GM23248 (cell line): ENCODE results near the gene TSPAN1. TPM values are rescaled to one million over a fixed set of nuclear protein-coding genes. Genes with fewer than 3 reads are reported as not detected.

Experiments used
- DNase-seq: peaks from one replicate; pipeline ENCODE4 v3.0.0-alpha.2; 2015
- H2AFZ ChIP-seq: fragments of 200-600 bp; sonication (generic); 2 replicates; pipeline ENCODE4 v1.6.1; 2016; ENCODE audit warnings: antibody characterized with exemption
- H3F3A ChIP-seq: fragments of 200-600 bp; sonication (generic); 2 replicates; pipeline ENCODE4 v1.6.1; 2016; ENCODE audit warnings: mild to moderate bottlenecking, antibody characterized with exemption, mixed run types; ENCODE audit not compliant: insufficient read depth
- H3K27ac ChIP-seq: fragments of 200-600 bp; sonication (generic); 2 replicates; pipeline ENCODE4 v1.5.1; 2016; ENCODE audit warnings: mild to moderate bottlenecking
- H3K27me3 ChIP-seq: fragments of 200-600 bp; sonication (generic); replicated peaks from 2 replicates; pipeline ENCODE4 v1.6.1; 2016; ENCODE audit warnings: mild to moderate bottlenecking; ENCODE audit not compliant: insufficient read depth
- H3K36me3 ChIP-seq: fragments of 200-600 bp; sonication (generic); 2 replicates; pipeline ENCODE4 v1.6.1; 2016; ENCODE audit warnings: low read depth, mild to moderate bottlenecking
- H3K4me1 ChIP-seq: fragments of 200-600 bp; sonication (generic); 2 replicates; pipeline ENCODE4 v1.6.1; 2016; ENCODE audit warnings: mild to moderate bottlenecking; ENCODE audit not compliant: insufficient read depth
- H3K4me2 ChIP-seq: fragments of 200-600 bp; sonication (generic); one replicate; pipeline ENCODE4 v1.6.1; 2016; ENCODE audit warnings: mild to moderate bottlenecking; ENCODE audit not compliant: unreplicated experiment
- H3K4me3 ChIP-seq: fragments of 200-600 bp; sonication (generic); 2 replicates; pipeline ENCODE4 v1.5.1; 2016; ENCODE audit warnings: mild to moderate bottlenecking
- H3K79me2 ChIP-seq: fragments of 200-600 bp; sonication (generic); 2 replicates; pipeline ENCODE4 v1.6.1; 2016; ENCODE audit warnings: mild to moderate bottlenecking; ENCODE audit not compliant: insufficient read depth
- H3K9ac ChIP-seq: fragments of 200-600 bp; sonication (generic); 2 replicates; pipeline ENCODE4 v1.6.1; 2016; ENCODE audit warnings: mild to moderate bottlenecking
- H3K9me2 ChIP-seq: fragments of 200-600 bp; sonication (generic); 2 replicates; pipeline ENCODE4 v1.6.1; 2016; ENCODE audit warnings: mixed run types, mild to moderate bottlenecking, moderate library complexity; ENCODE audit not compliant: insufficient read depth
- H3K9me3 ChIP-seq: fragments of 200-600 bp; sonication (generic); one replicate; pipeline ENCODE4 v1.6.1; 2017; ENCODE audit warnings: low read depth
- H4K20me1 ChIP-seq: fragments of 200-600 bp; sonication (generic); 2 replicates; pipeline ENCODE4 v1.6.0; 2016; ENCODE audit not compliant: insufficient read depth
- EZH2 ChIP-seq: fragments of 200-600 bp; sonication (generic); IDR thresholded peaks from 2 replicates; pipeline ENCODE4 v1.6.1; 2018; ENCODE audit warnings: antibody characterized with exemption, mild to moderate bottlenecking; ENCODE audit not compliant: insufficient read depth, poor library complexity, severe bottlenecking
- EZH2phosphoT487 ChIP-seq: fragments of 200-600 bp; sonication (generic); IDR thresholded peaks from 2 replicates; pipeline ENCODE4 v1.6.1; 2018; ENCODE audit warnings: antibody characterized with exemption, moderate library complexity, mild to moderate bottlenecking, low read depth; ENCODE audit not compliant: insufficient read depth
- WGBS, 2 experiments: methylation state at CpG; one replicate each; pipeline ENCODE4 v1.1.6; 2015 to 2017; ENCODE audit warnings: low lambda C conversion rate in 2 of 2, low coverage in 1 of 2; ENCODE audit errors: missing lambda C conversion rate in 2 of 2; 5-methylcytosine and 5-hydroxymethylcytosine counted together
- in situ Hi-C: fragments of 300-500 bp; cut with MboI; formaldehyde crosslinking; loops from 2 replicates; pipeline ENCODE4 v1.15.0; 2020
- polyA plus RNA-seq: library from polyadenylated mRNA; unstranded; fragments of >200 nt; fragmentation: Nextera tagmentation; extraction: Ambion mirVana; gene quantifications from 2 replicates; pipeline ENCODE4 v1.2.1, GENCODE V29; 2016
- total RNA-seq: library from RNA; depleted of rRNA; stranded (reverse); fragments of >200 nt; shearing (Covaris generic); gene quantifications from 2 replicates; pipeline ENCODE4 v1.2.3, GENCODE V29; 2014

The TSPAN1 gene
- total and polyA plus RNA-seq, 2 experiments from 2014 or later, result 0.70 TPM; not detected in 1

DNA sequence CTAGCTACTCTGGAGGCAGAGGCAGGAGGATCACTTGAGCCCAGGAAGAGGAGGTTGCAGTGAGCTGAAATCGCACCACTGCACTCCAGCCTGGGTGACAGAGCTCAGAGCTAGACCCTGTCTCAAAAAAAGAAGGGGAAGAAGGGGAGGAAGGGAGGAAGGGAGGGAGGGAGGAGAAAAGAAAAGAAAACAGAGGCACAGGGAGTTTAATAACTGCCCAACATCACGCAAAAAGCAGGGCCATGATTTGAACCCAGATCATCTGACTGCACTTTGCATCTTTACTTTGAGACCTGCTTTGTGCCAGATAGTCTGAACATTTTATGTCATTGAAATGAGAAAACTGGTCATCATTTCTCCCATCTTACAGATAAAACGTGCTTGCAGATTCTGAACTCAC lies 30.3 kb downstream of the TSPAN1 start:
- H3K79me2 ChIP-seq, result no peaks in the 10 kb centered on the region
- TF ChIP-seq EZH2phosphoT487 (no peak), EZH2 (no peak)
- H3K4me2 ChIP-seq, result no peak overlapping the region
- no peaks in the 10 kb centered on the region for H3K36me3 ChIP-seq
- H3K27ac ChIP-seq, result no peak overlapping the region
- H3K9ac ChIP-seq, result no peak overlapping the region
- no peak overlapping the region; the same call in 1 of the 2 replicates for H3K4me3 ChIP-seq
- H3K9me3 ChIP-seq, result no peaks in the 10 kb centered on the region
- no peak overlapping the region for H2AFZ ChIP-seq
- WGBS, 2 experiments, result 57 to 73% methylated on average over 2 to 3 of the region's 3 CpGs
- H3K9me2 ChIP-seq, result no peaks in the 10 kb centered on the region
- DNase-seq, result no peak
- H4K20me1 ChIP-seq, result no peaks in the 10 kb centered on the region
- in situ Hi-C loops, result no loop called here
- H3K4me1 ChIP-seq, result no peaks in the 10 kb centered on the region
- no peaks in the 10 kb centered on the region for H3F3A ChIP-seq
- no peaks in the 10 kb centered on the region for H3K27me3 ChIP-seq

DNA sequence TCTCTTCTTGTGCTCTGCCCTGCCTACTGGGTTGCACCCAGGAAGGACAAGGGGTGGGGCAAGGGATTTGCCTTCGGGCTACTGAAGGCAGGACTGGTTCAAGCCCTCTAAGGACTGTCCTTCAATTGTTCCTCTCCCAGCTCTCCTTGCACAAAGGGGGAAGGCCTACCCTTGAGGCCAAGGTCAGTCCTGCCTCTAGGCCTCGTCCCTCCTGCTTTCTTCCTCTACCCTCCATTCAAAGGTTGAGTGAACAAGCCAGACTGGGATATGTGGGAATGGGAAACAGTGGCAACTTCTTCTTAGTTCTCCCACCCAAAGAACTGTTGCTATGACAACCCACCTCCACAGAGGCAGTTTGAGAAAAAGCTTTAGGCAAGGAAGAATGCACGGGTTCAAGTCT lies 30.9 kb downstream of the TSPAN1 start:
- WGBS, 2 experiments, result 43 to 54% methylated on average over 3 of the region's 3 CpGs
- no peak overlapping the region for H3K27ac ChIP-seq
- no peak overlapping the region for H3K4me2 ChIP-seq
- H4K20me1 ChIP-seq, result no peaks in the 10 kb centered on the region
- no peaks in the 10 kb centered on the region for H3K79me2 ChIP-seq
- DNase-seq, result no peak
- no peaks in the 10 kb centered on the region for H3K9me3 ChIP-seq
- no peaks in the 10 kb centered on the region for H3K9me2 ChIP-seq
- H3K36me3 ChIP-seq, result no peaks in the 10 kb centered on the region
- no peaks in the 10 kb centered on the region for H3K4me1 ChIP-seq
- TF ChIP-seq EZH2phosphoT487 (no peak), EZH2 (no peak)
- H3K27me3 ChIP-seq, result no peaks in the 10 kb centered on the region
- H2AFZ ChIP-seq, result no peak overlapping the region
- no peak overlapping the region for H3K9ac ChIP-seq
- no peak overlapping the region for H3K4me3 ChIP-seq
- H3F3A ChIP-seq, result no peaks in the 10 kb centered on the region
- in situ Hi-C loops, result no loop called here

DNA sequence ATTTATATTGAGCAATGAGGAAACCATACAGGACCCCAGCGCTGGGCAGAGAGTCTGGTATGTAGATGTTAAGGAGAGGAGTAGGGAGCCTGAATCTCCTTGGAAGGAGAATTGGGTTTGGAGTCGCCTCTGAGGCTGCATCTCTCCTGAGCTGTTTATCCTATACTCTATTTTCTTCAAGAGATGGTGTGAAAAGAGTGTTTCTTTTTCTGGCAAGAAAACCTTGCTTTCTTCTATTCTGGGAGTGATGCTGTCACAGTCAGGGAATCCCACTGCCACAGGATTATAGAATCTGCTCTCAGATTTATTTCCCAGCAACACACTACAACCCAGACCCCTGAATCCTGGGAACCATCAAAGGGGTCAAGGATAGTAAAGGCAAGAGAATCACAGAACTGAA lies 31.5 kb downstream of the TSPAN1 start:
- H3K79me2 ChIP-seq, result no peaks in the 10 kb centered on the region
- H2AFZ ChIP-seq, result no peak overlapping the region
- no peaks in the 10 kb centered on the region for H3K27me3 ChIP-seq
- H3K4me1 ChIP-seq, result no peaks in the 10 kb centered on the region
- no peaks in the 10 kb centered on the region for H4K20me1 ChIP-seq
- in situ Hi-C loops, result no loop called here
- WGBS, 2 experiments, result 60 to 65% methylated on average over 2 of the region's 2 CpGs
- no peak for TF ChIP-seq EZH2phosphoT487
- no peak for TF ChIP-seq EZH2
- H3K9me3 ChIP-seq, result no peaks in the 10 kb centered on the region
- H3K36me3 ChIP-seq, result no peaks in the 10 kb centered on the region
- no peaks in the 10 kb centered on the region for H3K9me2 ChIP-seq
- no peak overlapping the region for H3K9ac ChIP-seq
- no peak for DNase-seq
- H3K4me2 ChIP-seq, result no peak overlapping the region
- no peak overlapping the region for H3K4me3 ChIP-seq
- no peak overlapping the region for H3K27ac ChIP-seq
- no peaks in the 10 kb centered on the region for H3F3A ChIP-seq

DNA sequence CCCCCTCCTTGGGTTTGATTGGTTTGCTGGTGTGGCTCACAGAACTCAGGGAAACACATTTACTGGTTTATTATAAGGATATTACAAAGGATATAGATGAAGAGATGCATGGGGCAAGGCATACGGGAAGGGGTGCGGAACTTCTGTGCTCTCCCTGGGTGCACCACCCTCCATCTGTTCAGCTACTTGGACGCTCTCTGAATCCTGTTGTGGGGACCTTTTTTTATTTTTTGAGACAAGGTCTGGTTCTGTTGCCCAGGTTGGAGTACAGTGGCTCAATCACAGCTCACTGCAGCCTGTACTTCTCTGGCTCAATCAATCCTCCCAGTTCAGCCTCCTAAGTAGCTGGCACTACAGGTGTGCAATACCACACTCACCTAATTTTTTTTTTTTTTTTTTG lies 35.7 kb downstream of the TSPAN1 start:
- Histone ChIP-seq H3K4me1 (no peaks in the 10 kb centered on the region), H3K4me2 (no peak overlapping the region), H3K4me3 (no peak overlapping the region), H3K9me2 (no peaks in the 10 kb centered on the region), H3K27me3 (no peaks in the 10 kb centered on the region), H3K27ac (no peak overlapping the region), H3K9ac (no peak overlapping the region), H3F3A (no peaks in the 10 kb centered on the region), H4K20me1 (no peaks in the 10 kb centered on the region), H3K79me2 (no peaks in the 10 kb centered on the region), H2AFZ (no peak overlapping the region), H3K9me3 (no peaks in the 10 kb centered on the region), H3K36me3 (no peaks in the 10 kb centered on the region)
- in situ Hi-C loops, result no loop called here
- no peak for DNase-seq
- 67 to 82% methylated on average over 3 of the region's 3 CpGs for WGBS, 2 experiments
- TF ChIP-seq EZH2phosphoT487 (no peak), EZH2 (no peak)

DNA sequence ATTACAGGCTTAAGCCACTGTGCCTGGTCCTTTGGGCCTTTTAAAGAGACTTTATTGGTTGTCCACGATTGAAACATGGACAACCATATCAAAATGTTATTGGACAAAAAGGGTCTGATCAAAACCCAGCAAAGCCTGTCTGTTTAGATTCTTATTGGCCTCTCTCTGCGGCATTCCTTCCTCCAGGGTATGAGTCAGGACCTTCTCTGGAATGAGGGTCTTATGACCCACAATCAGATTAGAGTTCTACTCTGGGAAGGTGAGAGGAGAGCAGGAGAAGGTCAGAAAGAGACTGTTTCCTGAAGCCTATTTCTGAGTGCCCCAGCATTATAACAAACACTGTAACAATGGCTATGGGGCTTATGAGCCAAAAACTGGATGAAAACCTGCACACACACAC lies 36.2 kb downstream of the TSPAN1 start:
- Histone ChIP-seq H3K9me3 (no peaks in the 10 kb centered on the region), H3K27me3 (no peaks in the 10 kb centered on the region), H3K79me2 (no peaks in the 10 kb centered on the region), H3K9me2 (no peaks in the 10 kb centered on the region), H3K36me3 (no peaks in the 10 kb centered on the region), H3K9ac (no peak overlapping the region), H3F3A (no peaks in the 10 kb centered on the region), H3K4me2 (no peak overlapping the region), H4K20me1 (no peaks in the 10 kb centered on the region), H2AFZ (no peak overlapping the region), H3K4me1 (no peaks in the 10 kb centered on the region), H3K4me3 (no peak overlapping the region), H3K27ac (no peak overlapping the region)
- no peak for TF ChIP-seq EZH2
- TF ChIP-seq EZH2phosphoT487, result no peak
- in situ Hi-C loops, result no loop called here
- WGBS, 2 experiments, result 71 to 83% methylated on average over 2 of the region's 2 CpGs
- DNase-seq, result no peak
